ENCODE measurements around the gene ZNF296. TPM values are rescaled to one million over a fixed set of nuclear protein-coding genes. Genes with fewer than 3 reads are reported as not detected.

ZNF296 gene
- total RNA-seq, 1 donor from 2014 or later, result not detected

GRCh38 chr19:45045671-45046353 is 30.5 kb downstream of the ZNF296 start:
- Mint-ChIP-seq H3K27ac (peak overlapping the region; percentile 18), H3K4me3 (no peak overlapping the region), H3K27me3 (ENCODE audit: insufficient read depth, low read depth) (no peaks in the 10 kb centered on the region), H3K4me1 (peaks cover 7% of the 10 kb centered on the region), H3K36me3 (peaks cover 17% of the 10 kb centered on the region), H3K9me3 (no peaks in the 10 kb centered on the region)
- no peaks in the 10 kb centered on the region for H3K4me1 ChIP-seq
- DNase-seq (ENCODE audit: low spot score), result no peak
- no peaks in the 10 kb centered on the region for H3K9me3 ChIP-seq (ENCODE audit: low read depth)
- H3K27ac ChIP-seq, result no peak overlapping the region
- H3F3A ChIP-seq (ENCODE audit: low read depth), result no peaks in the 10 kb centered on the region
- peaks cover 92% of the 10 kb centered on the region for H4K20me1 ChIP-seq (ENCODE audit: low read depth)
- peaks cover 98% of the 10 kb centered on the region for H3K79me2 ChIP-seq (ENCODE audit: low read depth)
- H3K36me3 ChIP-seq, result no peaks in the 10 kb centered on the region
- H3K9ac ChIP-seq, result no peak overlapping the region
- no peak overlapping the region for H3K4me2 ChIP-seq
- TF ChIP-seq EZH2phosphoT487 (IDR thresholded peaks at IDR 0.05) (no peak), EZH2 (IDR thresholded peaks at IDR 0.05) (no peak), CTCF (IDR thresholded peaks at IDR 0.05) (no peak)
- no peaks in the 10 kb centered on the region for H3K27me3 ChIP-seq
- H3K4me3 ChIP-seq, result no peak overlapping the region
- no peak overlapping the region for H2AFZ ChIP-seq (replicated peaks)

GRCh38 chr19:45041125-45041524 is 35.2 kb downstream of the ZNF296 start:
- peaks cover 9% of the 10 kb centered on the region for H3K4me1 ChIP-seq
- H3K27me3 ChIP-seq, result no peaks in the 10 kb centered on the region
- H3K36me3 Mint-ChIP-seq, result peaks cover 16% of the 10 kb centered on the region
- H2AFZ ChIP-seq (replicated peaks), result no peak overlapping the region
- peaks cover 67% of the 10 kb centered on the region for H3K79me2 ChIP-seq (ENCODE audit: low read depth)
- peak overlapping the region; percentile 57 for H3K4me3 Mint-ChIP-seq
- H3K4me2 ChIP-seq, result no peak overlapping the region
- H3K9ac ChIP-seq, result no peak overlapping the region
- DNase-seq (ENCODE audit: low spot score), result no peak
- H3K27ac Mint-ChIP-seq, result no peak overlapping the region
- no peaks in the 10 kb centered on the region for H3K9me3 ChIP-seq (ENCODE audit: low read depth)
- no peaks in the 10 kb centered on the region for H3K9me3 Mint-ChIP-seq
- peaks cover 61% of the 10 kb centered on the region for H4K20me1 ChIP-seq (ENCODE audit: low read depth)
- no peaks in the 10 kb centered on the region for H3K27me3 Mint-ChIP-seq (ENCODE audit: insufficient read depth, low read depth)
- H3F3A ChIP-seq (ENCODE audit: low read depth), result peaks cover 8% of the 10 kb centered on the region
- H3K4me3 ChIP-seq, result no peak overlapping the region
- peaks cover 20% of the 10 kb centered on the region for H3K4me1 Mint-ChIP-seq
- H3K27ac ChIP-seq, result no peak overlapping the region
- H3K36me3 ChIP-seq, result no peaks in the 10 kb centered on the region
- TF ChIP-seq EZH2phosphoT487 (IDR thresholded peaks at IDR 0.05) (no peak), EZH2 (IDR thresholded peaks at IDR 0.05) (no peak), CTCF (IDR thresholded peaks at IDR 0.05) (no peak)

- Histone ChIP-seq H3K27me3 (no peaks in the 10 kb centered on the region), H2AFZ (replicated peaks) (no peak overlapping the region), H3K9ac (peak overlapping the region; percentile 94), H3K4me1 (peaks cover 9% of the 10 kb centered on the region), H3K4me2 (peak overlapping the region; percentile 98), H3K79me2 (ENCODE audit: low read depth) (peaks cover 58% of the 10 kb centered on the region), H4K20me1 (ENCODE audit: low read depth) (peaks cover 52% of the 10 kb centered on the region), H3F3A (ENCODE audit: low read depth) (peaks cover 8% of the 10 kb centered on the region), H3K4me3 (peak overlapping the region; percentile 100), H3K27ac (no peak overlapping the region), H3K36me3 (no peaks in the 10 kb centered on the region), H3K9me3 (ENCODE audit: low read depth) (no peaks in the 10 kb centered on the region)
- no peak for DNase-seq (ENCODE audit: low spot score)
- Mint-ChIP-seq H3K4me1 (peaks cover 20% of the 10 kb centered on the region), H3K27ac (no peak overlapping the region), H3K27me3 (ENCODE audit: insufficient read depth, low read depth) (no peaks in the 10 kb centered on the region), H3K36me3 (peaks cover 13% of the 10 kb centered on the region), H3K4me3 (peak overlapping the region; percentile 96), H3K9me3 (no peaks in the 10 kb centered on the region)
- TF ChIP-seq EZH2phosphoT487 (IDR thresholded peaks at IDR 0.05) (no peak), CTCF (IDR thresholded peaks at IDR 0.05) (no peak), EZH2 (IDR thresholded peaks at IDR 0.05) (no peak)
Observed at GRCh38 chr19:45040059-45040771, 36.1 kb downstream of the ZNF296 start.

All from neural progenitor cell (in vitro differentiated cells).